Liver (tissue), 9 donors: ENCODE measurements around the gene ATF2. TPM values are rescaled to one million over a fixed set of nuclear protein-coding genes. Genes with fewer than 3 reads are reported as not detected.
"Not testable (repeated sequence)": the region's sequence is repeated elsewhere in the genome, so short reads cannot be mapped to it uniquely, and the experiment has no call there.

Source experiments
- DNase-seq: peaks from one replicate; pipeline ENCODE4 v3.0.0-alpha.2; 2017; ENCODE audit warnings: low spot score
- H3K27ac ChIP-seq, 2 donors: one replicate each; pipeline ENCODE4 v1.7.0; 2013; ENCODE audit warnings: inconsistent platforms in 2 of 2, low read length in 2 of 2, control low read depth in 1 of 2, low read depth in 1 of 2, mild to moderate bottlenecking in 1 of 2
- H3K27me3 ChIP-seq, 4 donors: one replicate each; pipeline versions ENCODE4 v1.6.1 to v1.7.0; 2013; ENCODE audit warnings: low read length in 3 of 4, inconsistent platforms in 1 of 4, mild to moderate bottlenecking in 1 of 4, moderate library complexity in 1 of 4; ENCODE audit not compliant: control insufficient read depth in 4 of 4, insufficient read depth in 4 of 4
- H3K36me3 ChIP-seq, 4 donors: one replicate each; pipeline versions ENCODE4 v1.6.1 to v1.7.0; 2013; ENCODE audit warnings: low read length in 3 of 4, mild to moderate bottlenecking in 3 of 4, low read depth in 1 of 4, moderate library complexity in 1 of 4; ENCODE audit not compliant: control insufficient read depth in 4 of 4, insufficient read depth in 3 of 4
- H3K4me1 ChIP-seq, 4 donors: one replicate each; pipeline versions ENCODE4 v1.6.1 to v1.7.0; 2013; ENCODE audit warnings: low read length in 3 of 4, mild to moderate bottlenecking in 3 of 4, moderate library complexity in 1 of 4; ENCODE audit not compliant: control insufficient read depth in 4 of 4, insufficient read depth in 4 of 4
- H3K4me3 ChIP-seq, 3 donors: one replicate each; pipeline versions ENCODE4 v1.6.1 to v1.7.0; 2013; ENCODE audit warnings: low read length in 3 of 3, control low read depth in 1 of 3, low read depth in 1 of 3, mild to moderate bottlenecking in 1 of 3
- H3K9ac ChIP-seq, 2 donors: one replicate each; pipeline ENCODE4 v1.7.0; 2013; ENCODE audit warnings: low read length in 2 of 2, mild to moderate bottlenecking in 2 of 2, moderate library complexity in 2 of 2, control low read depth in 1 of 2, low read depth in 1 of 2
- H3K9me3 ChIP-seq, 4 donors: one replicate each; pipeline versions ENCODE4 v1.6.1 to v1.7.0; 2013; ENCODE audit warnings: low read length in 3 of 4; ENCODE audit not compliant: control insufficient read depth in 4 of 4
- EGR1 ChIP-seq, 2 donors: IDR thresholded peaks; 2 replicates each; pipeline ENCODE4 v1.6.1; 2016 to 2018; ENCODE audit warnings: antibody characterized with exemption in 2 of 2, low read depth in 2 of 2
- FOXA1 ChIP-seq: IDR thresholded peaks from 2 replicates; pipeline ENCODE4 v1.6.1; 2016; ENCODE audit warnings: antibody characterized with exemption
- FOXA2 ChIP-seq: IDR thresholded peaks from 2 replicates; pipeline ENCODE4 v1.6.1; 2016; ENCODE audit warnings: antibody characterized with exemption
- GABPA ChIP-seq, 2 donors: IDR thresholded peaks in 1 of 2; conservative IDR thresholded peaks in 1 of 2; 2 replicates each; pipeline ENCODE4 v1.6.1; 2016; ENCODE audit warnings: antibody characterized with exemption in 2 of 2, mild to moderate bottlenecking in 1 of 2, moderate library complexity in 1 of 2
- HNF4G ChIP-seq: IDR thresholded peaks from 2 replicates; pipeline ENCODE4 v1.6.1; 2016; ENCODE audit warnings: antibody characterized with exemption
- JUND ChIP-seq, 2 donors: IDR thresholded peaks; 2 replicates each; pipeline ENCODE4 v1.6.1; 2016; ENCODE audit warnings: antibody characterized with exemption in 2 of 2
- MAX ChIP-seq: IDR thresholded peaks from 2 replicates; pipeline ENCODE4 v1.6.1; 2016; ENCODE audit warnings: antibody characterized with exemption
- NR2F2 ChIP-seq: IDR thresholded peaks from 2 replicates; pipeline ENCODE4 v1.6.1; 2016; ENCODE audit warnings: antibody characterized with exemption
- RAD21 ChIP-seq, 2 donors: IDR thresholded peaks; 2 replicates each; pipeline ENCODE4 v1.6.1; 2016; ENCODE audit warnings: antibody characterized with exemption in 2 of 2, mild to moderate bottlenecking in 2 of 2
- REST ChIP-seq: IDR thresholded peaks from 2 replicates; pipeline ENCODE4 v1.6.1; 2016; ENCODE audit warnings: antibody characterized with exemption, mild to moderate bottlenecking
- RXRA ChIP-seq, 2 donors: IDR thresholded peaks; 2 replicates each; pipeline ENCODE4 v1.6.1; 2017 to 2018; ENCODE audit warnings: antibody characterized with exemption in 2 of 2, mild to moderate bottlenecking in 1 of 2
- WGBS: extraction: QIAGEN DNeasy Blood & Tissue Kit; methylation state at CpG from one replicate; pipeline ENCODE4 v1.1.7; 2013; 5-methylcytosine and 5-hydroxymethylcytosine counted together
- polyA plus RNA-seq, 2 donors: library from polyadenylated mRNA; stranded (reverse) in 1 of 2; unstranded in 1 of 2; fragments of 200-250 nt in 1 of 2; fragments of >200 nt in 1 of 2; fragmentation: Nextera tagmentation in 1 of 2; extraction: Ambion mirVana in 1 of 2; gene quantifications; one replicate each; pipeline versions ENCODE4 v1.2.1 to v1.2.3, GENCODE V29; 2013 to 2015
- total RNA-seq, 2 donors: library from RNA; depleted of rRNA; stranded (reverse); fragments of >200 nt; gene quantifications; one replicate each; pipeline ENCODE4 v1.2.3, GENCODE V29; 2014
- donor health status: healthy.
- donor health status: healthy.
- donor health status: healthy.
- donor health status: healthy.
- donor health status: healthy.

The ATF2 gene
- total and polyA plus RNA-seq, 4 donors: 10.4 to 34.0 (median 17.2) TPM

GRCh38 chr2:175101514-175101913 is 66.5 kb downstream of the ATF2 start:
- no peak for DNase-seq
- H3K9me3 ChIP-seq: no peaks in the 10 kb centered on the region
- H3K4me3 ChIP-seq: no peak overlapping the region
- H3K27me3 ChIP-seq: no peaks in the 10 kb centered on the region
- no peaks in the 10 kb centered on the region for H3K4me1 ChIP-seq
- no peak overlapping the region for H3K9ac ChIP-seq
- TF ChIP-seq RAD21 (IDR thresholded peaks at IDR 0.05) (no peak), RXRA (IDR thresholded peaks at IDR 0.05) (no peak), JUND (IDR thresholded peaks at IDR 0.05) (no peak), FOXA1 (no peak), NR2F2 (no peak), EGR1 (IDR thresholded peaks at IDR 0.05; ENCODE audit: low read depth in 2 of 2) (no peak), HNF4G (no peak)
- H3K36me3 ChIP-seq: peaks cover 0 to 25% (median 4%) of the 10 kb centered on the region in 4 donors
- H3K27ac ChIP-seq: no peak overlapping the region

- no peaks in the 10 kb centered on the region for H3K9me3 ChIP-seq
- H3K27me3 ChIP-seq: no peaks in the 10 kb centered on the region
- H3K36me3 ChIP-seq: peaks cover 2 to 30% (median 16%) of the 10 kb centered on the region in 4 donors
- no peak for TF ChIP-seq FOXA2
- no peak overlapping the region for H3K27ac ChIP-seq
- no peaks in the 10 kb centered on the region for H3K4me1 ChIP-seq
- no peak overlapping the region for H3K9ac ChIP-seq
- 96% methylated on average over 5 of the region's 5 CpGs for WGBS
- H3K4me3 ChIP-seq: no peak overlapping the region
- no peak for DNase-seq
Measured at GRCh38 chr2:175097297-175097696, 70.7 kb downstream of the ATF2 start.

GRCh38 chr2:175084117-175084516 is 83.9 kb downstream of the ATF2 start:
- H3K9ac ChIP-seq, H3K4me3 ChIP-seq, H3K27me3 ChIP-seq, H3K9me3 ChIP-seq, DNase-seq, H3K4me1 ChIP-seq, H3K27ac ChIP-seq: not testable (repeated sequence)
- peaks cover 4 to 17% (median 9%) of the 10 kb centered on the region in 4 donors for H3K36me3 ChIP-seq
- 98% methylated on average over 4 of the region's 4 CpGs for WGBS

- no peak overlapping the region for H3K27ac ChIP-seq
- no peak for DNase-seq
- no peaks in the 10 kb centered on the region for H3K27me3 ChIP-seq
- peaks cover 0 to 2% (median 0%) of the 10 kb centered on the region in 4 donors for H3K9me3 ChIP-seq
- TF ChIP-seq MAX: no peak
- TF ChIP-seq GABPA (IDR thresholded peaks at IDR 0.05 in 1 of 2, conservative IDR thresholded peaks at IDR 0.05 in 1 of 2): no peak
- no peak for TF ChIP-seq REST
- 81% methylated on average over 3 of the region's 3 CpGs for WGBS
- H3K36me3 ChIP-seq: peaks cover 4 to 24% (median 16%) of the 10 kb centered on the region in 4 donors
- H3K9ac ChIP-seq: no peak overlapping the region
- H3K4me3 ChIP-seq: no peak overlapping the region
- no peaks in the 10 kb centered on the region for H3K4me1 ChIP-seq
Measured at GRCh38 chr2:175080479-175080878, 87.5 kb downstream of the ATF2 start.
